MCF 10A (cell line): ENCODE data around the gene ISOC2. TPM values are rescaled to one million over a fixed set of nuclear protein-coding genes. Genes with fewer than 3 reads are reported as not detected.
A peak's percentile ranks its signal among the peaks of the same experiment; 100 is the strongest.

Experiments
- BruUV-seq: library from RNA; stranded (reverse); fragments of 400-500 nt; replicated peaks from 2 replicates; lab custom pipeline; 2021; lab: Mats Ljungman, UMichigan
- CTCF ChIA-PET: fragments of 300-600 bp; sonication (Branson Sonifier 250); formaldehyde crosslinking; extraction: SDS; loops from one replicate; lab custom pipeline; 2021; ENCODE audit warnings: antibody characterized with exemption, inconsistent platforms; lab: Yijun Ruan, JAX
- POLR2A ChIA-PET: fragments of 300-600, 350-650 bp; sonication (Branson Sonifier 250); formaldehyde crosslinking; extraction: SDS; loops from one replicate; lab custom pipeline; 2020; ENCODE audit warnings: antibody characterized with exemption, inconsistent platforms; lab: Yijun Ruan, JAX
- DNase-seq: peaks from one replicate; pipeline ENCODE4 v3.0.0-alpha.2; 2018; ENCODE audit not compliant: unreplicated experiment
- H3K27ac Mint-ChIP-seq: one replicate; pipeline ENCODE4 v1.8.0; 2022; ENCODE audit warnings: mild to moderate bottlenecking, low read depth, mixed read lengths; ENCODE audit not compliant: unreplicated experiment
- H3K27me3 Mint-ChIP-seq: one replicate; pipeline ENCODE4 v1.8.0; 2022; ENCODE audit warnings: mixed read lengths; ENCODE audit not compliant: insufficient read depth, unreplicated experiment
- H3K36me3 Mint-ChIP-seq: one replicate; pipeline ENCODE4 v1.8.0; 2022; ENCODE audit warnings: mild to moderate bottlenecking, moderate library complexity, mixed read lengths; ENCODE audit not compliant: insufficient read depth, unreplicated experiment
- H3K4me1 Mint-ChIP-seq: one replicate; pipeline ENCODE4 v1.8.0; 2022; ENCODE audit warnings: mixed read lengths; ENCODE audit not compliant: insufficient read depth, unreplicated experiment
- H3K4me3 Mint-ChIP-seq: one replicate; pipeline ENCODE4 v1.8.0; 2022; ENCODE audit warnings: mild to moderate bottlenecking, moderate library complexity, mixed read lengths; ENCODE audit not compliant: unreplicated experiment
- H3K9me3 Mint-ChIP-seq: one replicate; pipeline ENCODE4 v1.8.0; 2022; ENCODE audit warnings: mixed read lengths; ENCODE audit not compliant: unreplicated experiment
- CTCF ChIP-seq: fragments of 200-600 bp; IDR thresholded peaks from one replicate; pipeline ENCODE4 v1.8.0; 2022; ENCODE audit warnings: antibody characterized with exemption, mild to moderate bottlenecking; ENCODE audit not compliant: unreplicated experiment
- intact Hi-C: fragments of 100-400 bp; cut with micrococcal nuclease; formaldehyde crosslinking; loops from 2 replicates; pipeline ENCODE4 v1.14.1; 2022
- total RNA-seq: library from RNA; stranded (reverse); gene quantifications from 2 replicates; pipeline ENCODE4 v1.2.3, GENCODE V29; 2022

Gene ISOC2
- total RNA-seq, 1 experiment from 2014 or later: 59.9 TPM

DNA sequence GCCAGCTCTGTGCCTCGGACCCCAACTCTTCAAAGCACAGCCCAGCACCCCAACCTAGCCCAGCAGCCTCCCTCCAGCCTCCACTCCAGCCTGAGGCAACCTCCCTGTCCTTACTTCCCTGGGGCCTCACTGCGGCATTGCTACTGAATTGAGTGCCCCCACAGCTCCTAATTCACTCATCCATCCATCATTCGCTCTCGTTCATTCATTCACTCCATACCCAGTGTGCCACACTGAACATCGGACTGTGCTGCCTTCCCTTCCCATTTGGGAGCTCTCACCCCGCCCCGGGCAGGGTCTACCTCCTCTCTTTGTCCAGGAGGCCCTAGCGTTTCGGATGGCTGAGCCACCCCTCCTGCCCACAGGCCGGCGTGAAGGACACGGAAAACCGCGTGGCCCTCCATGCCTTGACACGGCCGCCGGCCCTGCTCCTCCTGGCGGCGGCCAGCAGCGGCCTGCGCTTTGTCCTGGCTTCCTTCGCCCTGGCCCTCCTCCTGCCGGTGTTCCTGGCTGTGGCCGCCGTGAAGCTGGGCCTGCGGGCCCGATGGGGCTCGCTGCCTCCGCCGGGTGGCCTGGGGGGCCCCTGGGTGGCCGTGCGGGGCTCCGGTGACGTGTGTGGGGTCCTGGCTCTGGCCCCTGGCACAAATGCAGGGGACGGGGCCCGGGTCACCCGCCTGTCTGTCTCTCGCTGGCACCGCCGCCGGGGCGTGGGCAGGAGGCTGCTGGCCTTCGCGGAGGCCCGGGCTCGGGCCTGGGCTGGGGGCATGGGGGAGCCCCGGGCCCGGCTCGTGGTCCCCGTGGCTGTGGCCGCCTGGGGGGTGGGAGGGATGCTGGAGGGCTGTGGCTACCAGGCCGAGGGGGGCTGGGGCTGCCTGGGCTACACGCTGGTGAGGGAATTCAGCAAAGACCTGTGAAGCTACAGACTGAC is 24.9 kb upstream of the ISOC2 start:
- Mint-ChIP-seq H3K4me1 (peaks cover 14% of the 10 kb centered on the region), H3K27me3 (no peaks in the 10 kb centered on the region), H3K27ac (peak overlapping the region; percentile 87), H3K9me3 (no peaks in the 10 kb centered on the region), H3K36me3 (no peaks in the 10 kb centered on the region), H3K4me3 (peak overlapping the region; percentile 69)
- intact Hi-C loops: no loop called here
- no TSS peak for BruUV-seq
- no peak for TF ChIP-seq CTCF
- ChIA-PET POLR2A (interaction anchor here (0.8 to 3.9 kb wide), 6 partner anchors 10 to 227 kb away, joined by 3 to 46 read pairs (median 4); partner anchors contain the start of genes ISOC2, PPP6R1, UBE2S and ZNF628), CTCF (interaction anchor here (0.5 to 3.1 kb wide), 13 partner anchors 11 to 796 kb away, joined by 3 to 20 read pairs (median 4); partner anchors contain the start of gene ZNF865)
- DNase-seq: peak; percentile 45

GRCh38 chr19:55485439-55486011 is 24.1 kb upstream of the ISOC2 start:
- ChIA-PET CTCF (interaction anchor here (0.5 to 3.1 kb wide), 7 partner anchors 12 to 326 kb away, joined by 3 to 16 read pairs (median 5); no protein-coding TSS in a partner anchor), POLR2A (interaction anchor here (0.8 to 3.9 kb wide), 5 partner anchors 10 to 133 kb away, joined by 3 to 46 read pairs (median 3); partner anchors contain the start of genes FIZ1 and ZNF628)
- Mint-ChIP-seq H3K36me3 (no peaks in the 10 kb centered on the region), H3K4me3 (peak overlapping the region; percentile 69), H3K9me3 (no peaks in the 10 kb centered on the region), H3K4me1 (peaks cover 13% of the 10 kb centered on the region), H3K27me3 (no peaks in the 10 kb centered on the region), H3K27ac (peak overlapping the region; percentile 87)
- DNase-seq: no peak
- intact Hi-C loops: no loop called here
- TF ChIP-seq CTCF: no peak
- BruUV-seq: TSS peak; percentile 19

DNA sequence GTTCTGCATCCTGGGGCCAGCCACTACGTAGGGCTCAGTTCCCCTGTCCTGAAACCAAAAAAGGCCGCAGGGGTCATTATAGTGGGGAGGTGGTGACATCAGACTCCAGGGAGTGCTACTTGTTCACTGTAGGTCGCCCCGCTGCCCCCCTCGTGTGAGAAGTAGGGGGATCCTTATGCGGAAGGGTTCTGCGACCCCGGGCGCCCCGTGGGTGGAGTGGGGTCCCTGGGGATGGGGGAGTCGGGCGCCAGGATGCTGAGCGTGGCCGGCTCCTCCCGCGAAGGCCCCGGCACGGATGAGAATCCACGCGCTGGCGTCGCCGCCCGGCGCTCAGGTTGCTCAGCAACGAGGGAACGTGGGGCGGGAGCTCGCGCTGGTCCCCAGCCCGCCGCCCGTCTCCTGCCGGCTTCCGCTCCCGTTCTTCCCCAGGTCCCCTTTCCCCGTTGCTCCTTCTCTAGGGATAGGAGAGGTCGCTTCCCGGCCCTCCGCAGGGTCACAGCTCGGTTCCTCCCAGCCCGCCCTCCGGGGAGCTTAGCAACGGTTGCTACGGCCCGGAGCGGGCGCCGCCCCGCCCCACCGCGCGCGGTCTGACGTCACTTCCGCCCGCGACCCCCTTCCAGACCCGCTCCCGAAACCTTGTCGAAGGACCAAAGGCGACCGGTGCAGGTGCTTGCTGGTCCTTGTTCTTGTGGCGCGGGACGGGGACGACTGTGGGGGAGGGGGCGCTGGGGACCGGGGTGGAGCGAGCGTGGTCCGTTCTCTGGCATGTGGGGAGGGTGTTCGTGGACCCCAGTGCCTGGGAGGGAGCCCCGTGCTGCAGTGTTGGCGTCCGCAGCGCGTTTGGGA is 23.4 kb upstream of the ISOC2 start, which contains the start of gene NAT14:
Gene NAT14, plus strand, starts transcription at position 596 of the 846 bp plus-strand sequence. CDS start 521 bp downstream, outside the sequence.
- Mint-ChIP-seq H3K9me3 (no peaks in the 10 kb centered on the region), H3K36me3 (no peaks in the 10 kb centered on the region), H3K27me3 (no peaks in the 10 kb centered on the region), H3K27ac (peak within 1 kb of the TSS; percentile 87), H3K4me1 (peaks cover 17% of the 10 kb centered on the region), H3K4me3 (peak within 1 kb of the TSS; percentile 69)
- intact Hi-C loops: no loop called here
- TF ChIP-seq CTCF: no peak
- DNase-seq: peak; percentile 50
- no TSS peak for BruUV-seq
- ChIA-PET CTCF (interaction anchor here (0.7 to 1.8 kb wide), 5 partner anchors 10 to 325 kb away, joined by 3 to 13 read pairs (median 8); no protein-coding TSS in a partner anchor), POLR2A (interaction anchor here (0.8 to 3.9 kb wide), 5 partner anchors 9 to 133 kb away, joined by 3 to 46 read pairs (median 3); partner anchors contain the start of genes FIZ1 and ZNF628)
